ENCODE data around the gene KIF13A.

DNA sequence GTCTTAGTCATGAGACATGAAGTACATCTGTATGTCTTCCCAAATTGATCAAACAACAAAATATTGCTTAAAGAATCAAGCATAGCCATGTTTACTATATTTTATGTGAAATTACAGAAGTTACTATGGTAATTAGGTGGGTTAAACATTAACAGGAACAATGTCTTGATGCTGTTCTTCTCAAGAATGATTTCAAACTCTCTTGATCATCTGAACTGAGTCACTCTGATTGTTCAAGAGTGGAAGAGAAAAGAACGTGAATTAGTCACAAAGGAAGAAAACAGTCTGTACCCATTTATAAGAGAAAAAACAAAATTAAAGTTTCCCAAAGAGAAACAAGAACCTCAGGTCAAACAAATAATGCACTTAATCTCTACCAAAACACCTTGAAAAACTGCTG, 218.6 kb downstream of the KIF13A start:
- TF ChIP-seq, protein P1, sequence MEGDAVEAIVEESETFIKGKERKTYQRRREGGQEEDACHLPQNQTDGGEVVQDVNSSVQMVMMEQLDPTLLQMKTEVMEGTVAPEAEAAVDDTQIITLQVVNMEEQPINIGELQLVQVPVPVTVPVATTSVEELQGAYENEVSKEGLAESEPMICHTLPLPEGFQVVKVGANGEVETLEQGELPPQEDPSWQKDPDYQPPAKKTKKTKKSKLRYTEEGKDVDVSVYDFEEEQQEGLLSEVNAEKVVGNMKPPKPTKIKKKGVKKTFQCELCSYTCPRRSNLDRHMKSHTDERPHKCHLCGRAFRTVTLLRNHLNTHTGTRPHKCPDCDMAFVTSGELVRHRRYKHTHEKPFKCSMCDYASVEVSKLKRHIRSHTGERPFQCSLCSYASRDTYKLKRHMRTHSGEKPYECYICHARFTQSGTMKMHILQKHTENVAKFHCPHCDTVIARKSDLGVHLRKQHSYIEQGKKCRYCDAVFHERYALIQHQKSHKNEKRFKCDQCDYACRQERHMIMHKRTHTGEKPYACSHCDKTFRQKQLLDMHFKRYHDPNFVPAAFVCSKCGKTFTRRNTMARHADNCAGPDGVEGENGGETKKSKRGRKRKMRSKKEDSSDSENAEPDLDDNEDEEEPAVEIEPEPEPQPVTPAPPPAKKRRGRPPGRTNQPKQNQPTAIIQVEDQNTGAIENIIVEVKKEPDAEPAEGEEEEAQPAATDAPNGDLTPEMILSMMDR (IDR thresholded peaks at IDR 0.05): no peak
- no peak for TF ChIP-seq POLR2A (IDR thresholded peaks at IDR 0.05)

All from breast epithelium (tissue), 3 donors.